ENCODE results near the gene ADAMTS13. TPM values are rescaled to one million over a fixed set of nuclear protein-coding genes. Genes with fewer than 3 reads are reported as not detected.

Gene ADAMTS13
- total RNA-seq, 2 donors from 2014 or later = 2.0 to 2.4 TPM

DNA sequence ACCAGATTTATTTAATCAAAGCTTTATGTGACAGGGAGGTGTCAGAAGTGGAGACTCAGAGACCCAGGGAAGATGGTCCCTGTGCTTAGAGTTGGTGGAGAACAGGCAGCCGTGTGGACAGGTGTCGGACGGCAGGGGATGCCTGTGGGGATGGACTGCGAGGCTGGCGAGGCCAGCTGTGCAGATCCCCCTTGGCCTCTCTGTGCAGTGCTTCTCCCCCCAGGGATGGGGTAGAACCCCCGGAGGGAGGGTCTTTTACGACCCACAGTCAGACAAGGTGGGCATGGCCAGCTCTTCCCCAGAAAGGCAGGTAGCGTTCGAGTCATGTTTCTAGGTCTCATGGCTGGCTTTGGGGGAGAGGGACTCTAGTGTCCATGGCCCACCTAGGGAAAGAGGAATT lies 61.4 kb downstream of the ADAMTS13 start:
- no peaks in the 10 kb centered on the region for H3K27me3 ChIP-seq
- no peaks in the 10 kb centered on the region for H3K36me3 ChIP-seq
- H3K9me3 ChIP-seq = no peaks in the 10 kb centered on the region
- H3K27ac ChIP-seq = no peak overlapping the region
- no peak for DNase-seq (ENCODE audit: low spot score)
- peaks cover 0 to 11% of the 10 kb centered on the region in 2 donors for H3K4me1 ChIP-seq
- TF ChIP-seq, protein P1, sequence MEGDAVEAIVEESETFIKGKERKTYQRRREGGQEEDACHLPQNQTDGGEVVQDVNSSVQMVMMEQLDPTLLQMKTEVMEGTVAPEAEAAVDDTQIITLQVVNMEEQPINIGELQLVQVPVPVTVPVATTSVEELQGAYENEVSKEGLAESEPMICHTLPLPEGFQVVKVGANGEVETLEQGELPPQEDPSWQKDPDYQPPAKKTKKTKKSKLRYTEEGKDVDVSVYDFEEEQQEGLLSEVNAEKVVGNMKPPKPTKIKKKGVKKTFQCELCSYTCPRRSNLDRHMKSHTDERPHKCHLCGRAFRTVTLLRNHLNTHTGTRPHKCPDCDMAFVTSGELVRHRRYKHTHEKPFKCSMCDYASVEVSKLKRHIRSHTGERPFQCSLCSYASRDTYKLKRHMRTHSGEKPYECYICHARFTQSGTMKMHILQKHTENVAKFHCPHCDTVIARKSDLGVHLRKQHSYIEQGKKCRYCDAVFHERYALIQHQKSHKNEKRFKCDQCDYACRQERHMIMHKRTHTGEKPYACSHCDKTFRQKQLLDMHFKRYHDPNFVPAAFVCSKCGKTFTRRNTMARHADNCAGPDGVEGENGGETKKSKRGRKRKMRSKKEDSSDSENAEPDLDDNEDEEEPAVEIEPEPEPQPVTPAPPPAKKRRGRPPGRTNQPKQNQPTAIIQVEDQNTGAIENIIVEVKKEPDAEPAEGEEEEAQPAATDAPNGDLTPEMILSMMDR (IDR thresholded peaks at IDR 0.05) = no peak
- no peak overlapping the region for H3K4me3 ChIP-seq

DNA sequence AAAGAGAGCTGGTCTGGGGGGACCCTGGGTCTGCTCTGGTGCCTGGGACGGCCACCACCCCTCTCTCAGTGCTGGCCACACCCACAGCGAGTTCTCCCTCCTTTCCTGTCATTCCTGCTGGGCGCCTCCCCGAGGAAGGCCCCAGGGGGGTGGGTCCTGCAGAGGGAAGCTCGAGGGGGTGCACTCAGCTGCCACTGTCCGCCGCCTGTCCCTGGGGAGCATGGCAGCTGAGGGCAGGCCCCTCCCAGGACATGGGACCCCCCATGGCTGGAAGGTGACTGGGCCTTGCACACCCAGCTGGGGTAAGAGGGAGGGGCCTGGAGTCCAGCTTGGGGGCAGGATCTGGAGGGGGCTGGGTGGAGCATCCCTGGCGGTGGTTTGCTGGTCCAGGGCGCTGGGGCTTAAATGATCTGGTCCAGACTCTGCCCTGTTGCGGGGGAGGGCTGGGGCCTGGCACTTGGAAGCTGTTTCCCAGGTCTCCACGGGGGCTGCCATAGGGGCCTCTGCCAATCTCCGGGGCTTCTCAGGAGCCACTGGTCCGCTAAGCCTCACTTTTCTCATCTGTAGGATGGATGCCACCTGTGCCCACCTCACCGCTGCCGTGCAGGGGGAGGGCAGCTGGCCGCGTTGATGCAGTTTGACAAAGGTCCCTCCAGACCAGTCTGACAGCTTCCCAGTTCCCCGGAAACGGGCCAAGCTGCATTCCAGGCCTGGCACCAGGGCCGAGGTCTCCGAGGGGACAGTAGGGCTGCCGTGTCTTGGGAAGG lies 62.7 kb downstream of the ADAMTS13 start:
- no peak for DNase-seq (ENCODE audit: low spot score)

DNA sequence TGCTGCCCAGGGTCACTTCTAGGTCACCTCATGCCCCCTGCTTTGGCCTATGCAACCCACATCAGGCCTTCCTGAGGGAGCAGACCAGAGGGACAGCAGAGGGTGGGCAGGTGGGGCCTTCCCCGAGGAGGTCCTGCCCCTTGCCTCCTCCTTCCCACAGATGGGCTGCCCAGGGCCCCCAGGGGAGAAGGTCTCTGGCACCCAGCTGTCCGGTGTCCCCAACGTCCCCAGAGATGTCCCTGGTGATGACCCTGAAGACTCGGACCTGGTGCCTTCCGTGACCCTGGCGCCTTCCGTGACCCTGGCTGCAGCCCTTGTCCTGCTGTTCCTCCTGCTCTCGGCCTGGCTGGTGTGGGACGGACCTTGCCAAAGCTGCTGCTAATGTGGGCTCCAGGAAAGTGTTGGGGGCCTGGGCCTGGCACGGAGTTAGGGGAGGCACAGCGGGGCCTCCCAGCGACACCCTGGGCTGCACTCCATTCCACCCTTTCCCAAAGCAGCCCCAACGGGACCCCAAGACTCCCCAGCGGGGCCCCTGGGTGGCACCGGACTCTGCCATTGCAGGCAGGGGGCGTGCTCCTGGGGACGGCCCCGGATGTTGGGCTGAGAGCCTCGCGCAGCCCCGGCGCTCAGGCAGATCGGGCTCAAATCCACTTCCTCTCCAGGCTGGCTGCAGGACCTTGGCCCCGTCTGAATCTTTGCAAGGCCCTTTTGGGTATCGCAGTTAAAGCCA lies 63.5 kb downstream of the ADAMTS13 start:
- H3K9me3 ChIP-seq = no peaks in the 10 kb centered on the region
- H3K36me3 ChIP-seq = no peaks in the 10 kb centered on the region
- H3K4me1 ChIP-seq = no peaks in the 10 kb centered on the region
- no peaks in the 10 kb centered on the region for H3K27me3 ChIP-seq
- no peak for DNase-seq (ENCODE audit: low spot score)
- TF ChIP-seq, protein P1 (IDR thresholded peaks at IDR 0.05) = no peak
- no peak overlapping the region for H3K4me3 ChIP-seq
- H3K27ac ChIP-seq = no peak overlapping the region

More for the DNA sequence above, 62.7 kb downstream of the ADAMTS13 start:
- TF ChIP-seq, protein P1 (IDR thresholded peaks at IDR 0.05) = no peak
- Histone ChIP-seq H3K27ac (no peak overlapping the region), H3K36me3 (no peaks in the 10 kb centered on the region), H3K27me3 (no peaks in the 10 kb centered on the region), H3K4me3 (no peak overlapping the region), H3K4me1 (peaks cover 0 to under 1% of the 10 kb centered on the region in 2 donors), H3K9me3 (no peaks in the 10 kb centered on the region)

DNA sequence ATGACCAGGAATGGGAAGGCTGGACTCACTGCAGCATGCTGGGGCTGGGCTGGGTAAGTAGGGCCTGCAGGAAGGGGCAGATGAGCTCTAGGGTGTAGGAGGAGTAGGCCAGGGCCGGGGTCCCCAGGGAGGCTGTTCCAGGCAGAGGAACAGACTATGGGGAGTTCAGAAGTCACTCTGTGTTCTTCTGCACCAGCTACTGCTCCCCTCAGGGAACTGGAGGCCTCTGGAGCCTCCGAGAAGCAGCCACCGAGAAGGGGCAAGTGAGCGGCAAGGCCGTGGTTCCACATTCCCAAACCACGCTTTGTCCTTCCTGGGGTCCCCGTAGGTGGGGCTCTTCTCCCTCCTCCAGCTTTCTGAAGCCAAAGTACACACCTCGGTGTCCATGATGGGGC lies 65.2 kb downstream of the ADAMTS13 start:
- H3K9me3 ChIP-seq = no peaks in the 10 kb centered on the region
- H3K4me1 ChIP-seq = peaks cover 0 to 8% of the 10 kb centered on the region in 2 donors
- no peak for DNase-seq (ENCODE audit: low spot score)
- H3K27me3 ChIP-seq = no peaks in the 10 kb centered on the region
- no peaks in the 10 kb centered on the region for H3K36me3 ChIP-seq
- H3K4me3 ChIP-seq = no peak overlapping the region
- H3K27ac ChIP-seq = no peak overlapping the region
- TF ChIP-seq, protein P1 (IDR thresholded peaks at IDR 0.05) = no peak

DNA sequence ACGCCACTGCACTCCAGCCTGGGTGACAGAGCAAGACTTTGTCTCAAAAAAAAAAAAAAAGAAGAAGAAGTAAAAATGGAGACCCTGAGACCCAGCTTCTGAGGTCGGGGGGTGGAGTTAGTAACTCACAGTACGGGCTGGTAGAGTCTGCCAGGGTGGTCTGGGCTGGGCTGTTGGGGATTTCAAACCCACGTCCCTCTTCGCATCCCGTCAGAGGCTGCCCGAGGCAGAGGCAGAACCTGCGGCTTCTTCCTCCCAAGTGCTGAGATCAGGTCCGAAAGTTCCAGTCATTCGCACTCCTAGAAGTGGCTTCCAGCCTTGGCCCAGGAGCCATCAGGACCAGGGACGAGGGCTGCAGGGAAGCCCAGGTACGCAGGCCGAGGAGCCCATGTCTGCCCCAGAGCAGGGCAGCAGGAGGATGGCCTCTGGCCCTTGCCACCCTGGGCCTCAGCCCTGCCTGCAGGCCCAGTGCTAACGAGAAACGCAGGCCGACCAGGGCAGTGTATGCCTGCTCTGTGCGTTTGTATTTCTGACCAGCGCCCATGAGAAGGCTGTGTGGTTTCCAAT lies 66.6 kb downstream of the ADAMTS13 start:
- TF ChIP-seq, protein P1 (IDR thresholded peaks at IDR 0.05) = no peak
- Histone ChIP-seq H3K9me3 (no peaks in the 10 kb centered on the region), H3K27me3 (no peaks in the 10 kb centered on the region), H3K4me1 (peaks cover 0 to 19% of the 10 kb centered on the region in 2 donors), H3K36me3 (no peaks in the 10 kb centered on the region), H3K27ac (no peak overlapping the region), H3K4me3 (no peak overlapping the region)
- DNase-seq (ENCODE audit: low spot score) = no peak

Measured in right atrium auricular region (tissue), 2 donors.